Stimulated activated CD4-positive, alpha-beta T cell treated with anti-CD3 and anti-CD28 coated beads, TNF-alpha, amount 100 ng/mL, for 48 hours (primary cell): ENCODE measurements around the gene C17orf78.
"Not testable (repeated sequence)": the region's sequence is repeated elsewhere in the genome, so short reads cannot be mapped to it uniquely, and the experiment has no call there.

Experiments
- DNase-seq, 3 donors: peaks; one replicate each; pipeline ENCODE4 v3.0.0-alpha.2; 2020; ENCODE audit warnings: low read depth in 3 of 3

Gene C17orf78

DNA sequence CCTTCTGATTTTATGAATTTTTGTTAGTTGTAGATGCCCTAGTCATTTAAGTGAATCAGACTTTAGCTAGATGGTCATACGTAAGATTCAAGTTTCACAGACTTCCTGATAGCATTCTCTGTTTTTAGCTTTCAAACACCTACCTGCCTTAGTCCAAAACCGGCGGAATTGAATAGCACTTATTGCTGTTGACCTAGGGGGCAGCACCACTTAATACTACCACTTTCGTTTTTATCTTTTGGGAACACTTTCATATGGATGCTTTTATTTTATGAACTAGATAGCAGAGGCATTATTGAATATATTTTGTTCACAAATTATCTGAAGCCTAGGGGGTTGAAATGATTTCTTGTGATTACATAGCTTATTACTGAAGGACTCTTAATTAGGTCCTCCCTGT lies 62.4 kb downstream of the C17orf78 start:
- DNase-seq = no peak

DNA sequence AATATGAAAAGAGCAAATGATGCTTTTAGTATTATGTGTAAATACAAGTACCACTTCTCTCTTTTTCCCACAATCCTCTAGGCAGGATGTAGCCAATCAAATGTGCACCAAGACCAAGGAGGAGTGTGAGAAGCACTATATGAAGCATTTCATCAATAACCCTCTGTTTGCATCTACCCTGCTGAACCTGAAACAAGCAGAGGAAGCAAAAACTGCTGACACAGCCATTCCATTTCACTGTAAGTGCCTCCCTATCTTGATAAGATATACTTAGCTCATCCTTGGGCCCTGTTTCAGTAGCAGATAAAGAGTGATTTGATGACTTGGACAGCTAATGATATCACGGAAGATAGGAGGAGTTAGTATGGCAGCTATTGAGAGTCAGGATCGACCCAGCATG lies 64.6 kb downstream of the C17orf78 start:
- DNase-seq = no peak

DNA sequence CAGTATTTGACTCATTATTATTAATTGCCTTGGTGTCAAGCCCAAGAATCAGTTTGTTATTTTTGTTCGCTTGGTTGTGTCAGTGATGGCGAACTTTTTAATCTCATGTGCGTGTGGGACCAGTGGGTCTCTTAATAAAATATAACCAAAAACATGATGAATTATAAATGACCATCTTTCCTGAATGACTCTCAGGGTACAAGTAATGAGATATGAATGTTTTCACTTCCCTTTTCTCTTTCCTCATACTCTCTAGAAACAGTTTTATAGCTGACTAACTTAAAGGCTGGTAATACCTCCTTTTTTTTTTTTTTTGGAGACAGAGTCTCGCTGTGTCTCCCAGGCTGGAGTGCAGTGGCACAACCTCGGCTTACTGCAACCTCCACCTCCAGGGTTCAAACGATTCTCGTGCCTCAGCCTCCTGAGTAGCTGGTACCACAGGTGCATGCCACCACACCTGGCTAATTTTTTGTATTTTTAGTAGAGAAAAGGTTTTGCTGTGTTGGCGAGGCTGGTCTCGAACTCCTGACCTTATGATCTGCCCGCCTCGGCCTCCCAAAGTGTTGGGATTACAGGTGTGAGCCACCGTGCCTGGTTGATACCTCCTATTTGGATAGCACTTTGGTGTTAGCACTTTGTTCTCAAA lies 65.7 kb downstream of the C17orf78 start:
- DNase-seq = not testable (repeated sequence)
